HG02852 (cell line): ENCODE data around the gene GHITM.

Experiments used
- ATAC-seq: cut with Tn5 transposase; IDR thresholded peaks from one replicate; pipeline ENCODE4 v1.9.1; 2021; ENCODE audit warnings: mild to moderate bottlenecking, moderate library complexity; ENCODE audit not compliant: unreplicated experiment

GHITM gene

DNA sequence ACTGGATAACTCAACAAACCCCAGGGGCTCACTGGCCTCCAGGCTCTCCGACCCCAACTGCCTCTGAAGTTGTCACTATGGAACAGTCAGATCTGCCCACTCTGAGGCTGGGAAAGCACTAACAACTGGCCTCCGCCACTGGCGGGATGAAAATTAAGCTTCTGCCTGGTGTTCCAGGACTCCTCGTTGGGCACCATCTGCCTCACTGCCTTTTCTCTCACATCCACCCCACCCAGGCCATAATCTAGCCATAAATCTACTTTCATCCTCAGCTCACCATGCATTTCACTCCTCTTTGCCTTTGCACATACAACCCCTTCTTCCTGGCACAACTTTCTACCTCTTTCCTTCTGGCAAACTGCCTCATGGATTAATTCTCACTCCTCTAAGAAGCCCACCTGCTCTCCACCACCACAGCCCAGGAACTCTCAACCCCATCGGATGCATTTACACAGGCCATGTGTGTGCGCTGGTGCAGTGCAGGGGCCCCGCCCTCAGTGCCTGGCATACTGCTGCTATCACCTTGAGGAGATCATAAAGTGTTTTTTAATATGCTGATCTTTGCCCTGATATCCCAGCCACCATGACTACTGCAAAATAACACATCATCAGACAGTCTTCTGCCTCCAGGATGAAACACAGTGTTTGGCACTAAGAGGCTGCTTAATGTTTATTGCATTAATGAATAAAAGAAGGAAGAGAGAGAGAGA lies 59.1 kb downstream of the GHITM start:
- no peak for ATAC-seq

DNA sequence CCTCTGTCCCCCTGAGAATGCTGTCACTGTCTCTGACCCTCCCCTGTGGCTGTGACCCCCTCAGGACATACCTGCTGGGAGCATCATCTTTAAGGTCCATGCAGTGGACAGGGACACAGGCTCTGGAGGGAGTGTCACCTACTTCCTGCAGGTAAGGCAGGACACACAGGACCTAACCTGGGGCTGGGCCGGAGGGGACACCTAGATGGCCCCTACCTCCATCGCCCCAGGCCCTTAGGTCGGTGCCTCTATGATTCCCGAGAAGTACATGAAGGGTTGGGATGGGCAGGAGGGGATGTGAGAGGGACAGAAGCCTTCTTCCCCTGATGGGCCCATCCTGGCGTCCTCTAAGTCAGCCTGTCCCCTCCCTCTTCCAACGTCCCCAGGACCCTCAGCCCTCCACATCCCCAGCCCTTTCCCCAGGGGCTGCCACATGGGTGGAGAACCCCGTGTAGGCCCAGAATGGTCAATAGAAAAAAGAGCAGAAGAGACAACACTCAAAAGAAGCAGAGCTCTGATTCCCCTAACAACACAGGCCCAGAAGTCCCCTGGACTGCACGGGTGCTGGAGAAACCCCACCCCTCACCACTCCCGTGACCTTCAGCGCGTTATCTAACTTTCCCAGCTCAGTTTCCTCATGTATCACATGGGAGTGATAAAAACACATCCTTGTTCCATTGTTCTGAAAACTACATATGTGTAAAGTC lies 61.4 kb downstream of the GHITM start:
- no peak for ATAC-seq

DNA sequence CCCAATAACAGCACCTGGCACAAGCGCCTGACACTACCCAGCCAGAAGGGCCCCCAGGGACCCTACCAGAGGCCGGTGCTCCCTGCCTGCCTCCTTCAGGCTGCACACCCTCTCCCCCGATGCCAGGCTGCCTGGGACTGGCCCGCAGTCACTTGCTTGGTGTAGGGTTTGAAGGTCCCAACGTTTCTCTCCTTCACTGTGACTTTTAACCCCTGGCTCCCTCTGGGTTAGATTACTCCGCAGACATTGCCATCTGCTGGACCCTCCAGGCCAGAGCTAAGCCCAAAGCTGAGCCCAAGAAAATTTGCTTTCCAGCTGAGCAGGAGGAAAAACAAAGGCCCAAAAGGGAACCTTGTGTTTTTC lies 61.9 kb downstream of the GHITM start:
- ATAC-seq: no peak

DNA sequence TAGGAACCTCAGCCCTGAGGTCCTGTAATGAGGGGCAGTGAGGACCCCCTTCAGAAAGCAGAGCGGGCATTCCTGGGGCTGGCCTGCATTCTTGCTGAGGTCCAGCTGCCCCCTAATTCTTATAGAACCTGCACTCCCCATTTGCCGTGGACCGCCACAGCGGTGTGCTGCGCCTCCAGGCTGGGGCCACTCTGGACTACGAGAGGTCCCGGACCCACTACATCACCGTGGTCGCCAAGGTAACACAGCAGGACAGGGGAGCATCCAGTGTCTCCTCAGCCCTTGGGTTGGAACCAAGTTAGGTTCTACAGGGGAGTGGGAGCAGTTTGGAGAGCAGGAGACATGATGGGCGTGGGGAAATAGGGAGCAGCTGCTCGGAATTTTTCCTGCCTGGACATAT lies 62.4 kb downstream of the GHITM start:
- ATAC-seq: no peak

DNA sequence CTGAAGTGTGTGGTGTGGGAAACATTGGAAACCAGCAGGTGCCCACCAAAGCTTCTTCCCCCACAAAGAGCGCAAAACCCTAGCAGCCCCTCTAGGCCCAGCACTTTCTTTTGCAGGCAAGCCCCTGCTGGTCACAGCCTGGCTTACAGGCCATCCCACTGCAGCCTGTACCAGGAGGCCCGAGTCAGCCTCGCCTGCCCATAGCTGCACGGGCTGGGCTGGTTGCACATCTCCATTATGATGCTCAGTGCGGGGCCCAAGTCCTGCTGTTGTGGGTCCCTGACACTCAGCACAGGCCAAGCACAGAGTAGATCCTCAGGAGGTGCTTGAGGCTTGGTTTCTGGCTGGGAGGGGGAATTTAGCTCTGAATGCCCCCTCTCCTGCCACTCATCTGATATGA lies 63.0 kb downstream of the GHITM start:
- no peak for ATAC-seq
